NCI-H82 treated with DMSO at 0.1 percent for 48 hours (cell line): ENCODE results near the gene LEPROT.
A peak's percentile ranks its signal among the peaks of the same experiment; 100 is the strongest.
"Not testable (repeated sequence)": the region's sequence is repeated elsewhere in the genome, so short reads cannot be mapped to it uniquely, and the experiment has no call there.

Experiments used
- DNase-seq: peaks from one replicate; lab custom pipeline; 2025; ENCODE audit not compliant: unreplicated experiment; lab: John Stamatoyannopoulos, UW

Gene LEPROT

GRCh38 chr1:65435987-65436386 is 15.5 kb downstream of the LEPROT start:
- no peak for DNase-seq

- DNase-seq, result no peak
These were observed 17.1 kb downstream of the LEPROT start for GRCh38 chr1:65437616-65438015.

GRCh38 chr1:65440322-65440900 is 19.9 kb downstream of the LEPROT start:
- DNase-seq, result no peak

GRCh38 chr1:65440915-65441314 is 20.4 kb downstream of the LEPROT start:
- DNase-seq, result no peak

GRCh38 chr1:65441464-65441863 is 21.0 kb downstream of the LEPROT start:
- DNase-seq, result no peak

- DNase-seq, result no peak
These were observed 22.0 kb downstream of the LEPROT start for GRCh38 chr1:65442442-65442841.

GRCh38 chr1:65443647-65444046 is 23.2 kb downstream of the LEPROT start:
- no peak for DNase-seq

- DNase-seq, result no peak
These were observed 23.7 kb downstream of the LEPROT start for GRCh38 chr1:65444128-65444640.

- DNase-seq, result no peak
These were observed 25.4 kb downstream of the LEPROT start for GRCh38 chr1:65445837-65446236.

- DNase-seq, result no peak
These were observed 28.9 kb downstream of the LEPROT start for GRCh38 chr1:65449214-65449823.

- not testable (repeated sequence) for DNase-seq
These were observed 35.2 kb downstream of the LEPROT start for GRCh38 chr1:65455678-65456077.

GRCh38 chr1:65456481-65456880 is 36.0 kb downstream of the LEPROT start:
- DNase-seq, result no peak

- no peak for DNase-seq
These were observed 37.4 kb downstream of the LEPROT start for GRCh38 chr1:65457868-65458267.

GRCh38 chr1:65458730-65459396 is 38.4 kb downstream of the LEPROT start:
- no peak for DNase-seq

GRCh38 chr1:65459397-65459768 is 38.9 kb downstream of the LEPROT start:
- DNase-seq, result peak; percentile 21

- DNase-seq, result not testable (repeated sequence)
These were observed 45.4 kb downstream of the LEPROT start for GRCh38 chr1:65465837-65466236.

GRCh38 chr1:65467536-65467935 is 47.1 kb downstream of the LEPROT start:
- peak; percentile 48 for DNase-seq

- DNase-seq, result no peak
These were observed 48.8 kb downstream of the LEPROT start for GRCh38 chr1:65469126-65469888.

- no peak for DNase-seq
These were observed 49.4 kb downstream of the LEPROT start for GRCh38 chr1:65469889-65470340.

GRCh38 chr1:65470766-65471165 is 50.3 kb downstream of the LEPROT start:
- DNase-seq, result no peak

GRCh38 chr1:65471213-65471833 is 50.9 kb downstream of the LEPROT start:
- DNase-seq, result no peak
